SK-N-MC (cell line): Measurements from ENCODE around the gene RPL26.

ENCODE experiments used
- EZH2 ChIP-seq: fragments of 200-600 bp; sonication (generic); IDR thresholded peaks from one replicate; pipeline ENCODE4 v1.6.1; 2017; ENCODE audit warnings: antibody characterized with exemption
- POLR2AphosphoS5 ChIP-seq: IDR thresholded peaks from 2 replicates; pipeline ENCODE4 v1.6.1; 2012; ENCODE audit warnings: mild to moderate bottlenecking, low read depth, low read length, borderline replicate concordance

DNA sequence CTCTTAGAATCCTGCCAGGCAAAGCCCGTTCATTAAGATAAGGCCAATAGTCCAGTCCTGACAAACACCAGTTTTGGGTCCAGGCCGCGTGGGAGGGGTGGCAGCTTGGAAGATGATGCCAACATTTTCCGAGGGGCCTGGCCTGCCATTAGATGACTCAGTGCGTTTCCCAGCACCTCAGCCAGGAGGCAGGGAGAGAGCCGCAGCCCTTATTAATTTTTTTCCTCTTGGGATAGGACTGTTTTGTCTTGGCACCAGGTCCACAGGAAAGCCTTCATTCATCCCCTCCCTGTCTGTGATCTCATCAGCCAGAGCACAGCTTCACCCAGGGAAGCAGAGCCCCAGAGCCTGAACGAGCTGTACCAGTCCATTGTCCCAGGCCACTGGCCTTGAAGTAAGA, 48.0 kb upstream of the RPL26 start:
- TF ChIP-seq POLR2AphosphoS5 (no peak), EZH2 (no peak)
